Panc1 (cell line): ENCODE data around the gene PPP6C.

Source experiments
- POLR2AphosphoS5 ChIP-seq: IDR thresholded peaks from 2 replicates; pipeline ENCODE4 v1.6.1; 2012; ENCODE audit warnings: mild to moderate bottlenecking, low read depth, low read length, moderate library complexity
- SIN3A ChIP-seq: IDR thresholded peaks from 2 replicates; pipeline ENCODE4 v1.6.1; 2012; ENCODE audit warnings: low read depth, mild to moderate bottlenecking, low read length, moderate library complexity, borderline replicate concordance; ENCODE audit not compliant: insufficient read depth
- TCF7L2 ChIP-seq: IDR thresholded peaks from 2 replicates; pipeline ENCODE4 v1.6.1; 2011; ENCODE audit warnings: mild to moderate bottlenecking, low read depth, low read length, inconsistent platforms
- TF ChIP-seq, protein P1 (sequence below): fragments of 450-650 bp; IDR thresholded peaks from 2 replicates; pipeline ENCODE4 v1.5.1; 2017; ENCODE audit warnings: mild to moderate bottlenecking
- TF ChIP-seq, protein P2 (sequence below), 2 experiments: IDR thresholded peaks; 2 replicates each; pipeline ENCODE4 v1.6.1; 2011 to 2012; ENCODE audit warnings: low read depth in 2 of 2, control low read depth in 1 of 2, low read length in 1 of 2, mild to moderate bottlenecking in 1 of 2, moderate library complexity in 1 of 2; ENCODE audit not compliant: insufficient read depth in 1 of 2

- TF ChIP-seq, protein P1, sequence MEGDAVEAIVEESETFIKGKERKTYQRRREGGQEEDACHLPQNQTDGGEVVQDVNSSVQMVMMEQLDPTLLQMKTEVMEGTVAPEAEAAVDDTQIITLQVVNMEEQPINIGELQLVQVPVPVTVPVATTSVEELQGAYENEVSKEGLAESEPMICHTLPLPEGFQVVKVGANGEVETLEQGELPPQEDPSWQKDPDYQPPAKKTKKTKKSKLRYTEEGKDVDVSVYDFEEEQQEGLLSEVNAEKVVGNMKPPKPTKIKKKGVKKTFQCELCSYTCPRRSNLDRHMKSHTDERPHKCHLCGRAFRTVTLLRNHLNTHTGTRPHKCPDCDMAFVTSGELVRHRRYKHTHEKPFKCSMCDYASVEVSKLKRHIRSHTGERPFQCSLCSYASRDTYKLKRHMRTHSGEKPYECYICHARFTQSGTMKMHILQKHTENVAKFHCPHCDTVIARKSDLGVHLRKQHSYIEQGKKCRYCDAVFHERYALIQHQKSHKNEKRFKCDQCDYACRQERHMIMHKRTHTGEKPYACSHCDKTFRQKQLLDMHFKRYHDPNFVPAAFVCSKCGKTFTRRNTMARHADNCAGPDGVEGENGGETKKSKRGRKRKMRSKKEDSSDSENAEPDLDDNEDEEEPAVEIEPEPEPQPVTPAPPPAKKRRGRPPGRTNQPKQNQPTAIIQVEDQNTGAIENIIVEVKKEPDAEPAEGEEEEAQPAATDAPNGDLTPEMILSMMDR, result no peak
- TF ChIP-seq, protein P2, sequence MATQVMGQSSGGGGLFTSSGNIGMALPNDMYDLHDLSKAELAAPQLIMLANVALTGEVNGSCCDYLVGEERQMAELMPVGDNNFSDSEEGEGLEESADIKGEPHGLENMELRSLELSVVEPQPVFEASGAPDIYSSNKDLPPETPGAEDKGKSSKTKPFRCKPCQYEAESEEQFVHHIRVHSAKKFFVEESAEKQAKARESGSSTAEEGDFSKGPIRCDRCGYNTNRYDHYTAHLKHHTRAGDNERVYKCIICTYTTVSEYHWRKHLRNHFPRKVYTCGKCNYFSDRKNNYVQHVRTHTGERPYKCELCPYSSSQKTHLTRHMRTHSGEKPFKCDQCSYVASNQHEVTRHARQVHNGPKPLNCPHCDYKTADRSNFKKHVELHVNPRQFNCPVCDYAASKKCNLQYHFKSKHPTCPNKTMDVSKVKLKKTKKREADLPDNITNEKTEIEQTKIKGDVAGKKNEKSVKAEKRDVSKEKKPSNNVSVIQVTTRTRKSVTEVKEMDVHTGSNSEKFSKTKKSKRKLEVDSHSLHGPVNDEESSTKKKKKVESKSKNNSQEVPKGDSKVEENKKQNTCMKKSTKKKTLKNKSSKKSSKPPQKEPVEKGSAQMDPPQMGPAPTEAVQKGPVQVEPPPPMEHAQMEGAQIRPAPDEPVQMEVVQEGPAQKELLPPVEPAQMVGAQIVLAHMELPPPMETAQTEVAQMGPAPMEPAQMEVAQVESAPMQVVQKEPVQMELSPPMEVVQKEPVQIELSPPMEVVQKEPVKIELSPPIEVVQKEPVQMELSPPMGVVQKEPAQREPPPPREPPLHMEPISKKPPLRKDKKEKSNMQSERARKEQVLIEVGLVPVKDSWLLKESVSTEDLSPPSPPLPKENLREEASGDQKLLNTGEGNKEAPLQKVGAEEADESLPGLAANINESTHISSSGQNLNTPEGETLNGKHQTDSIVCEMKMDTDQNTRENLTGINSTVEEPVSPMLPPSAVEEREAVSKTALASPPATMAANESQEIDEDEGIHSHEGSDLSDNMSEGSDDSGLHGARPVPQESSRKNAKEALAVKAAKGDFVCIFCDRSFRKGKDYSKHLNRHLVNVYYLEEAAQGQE (IDR thresholded peaks at IDR 0.05; ENCODE audit: insufficient read depth in 1 of 2, low read depth in 2 of 2, low read length in 1 of 2), result no peak
- TF ChIP-seq POLR2AphosphoS5 (no peak), SIN3A (no peak), TCF7L2 (no peak)
Observed at GRCh38 chr9:125110464-125110863, 79.1 kb downstream of the PPP6C start.
